NCI-H2029 (cell line): ENCODE data around the gene MACF1.
"Not testable (repeated sequence)": the region's sequence is repeated elsewhere in the genome, so short reads cannot be mapped to it uniquely, and the experiment has no call there.

Experiments
- DNase-seq: peaks from one replicate; lab custom pipeline; 2025; lab: John Stamatoyannopoulos, UW

MACF1 gene

DNA sequence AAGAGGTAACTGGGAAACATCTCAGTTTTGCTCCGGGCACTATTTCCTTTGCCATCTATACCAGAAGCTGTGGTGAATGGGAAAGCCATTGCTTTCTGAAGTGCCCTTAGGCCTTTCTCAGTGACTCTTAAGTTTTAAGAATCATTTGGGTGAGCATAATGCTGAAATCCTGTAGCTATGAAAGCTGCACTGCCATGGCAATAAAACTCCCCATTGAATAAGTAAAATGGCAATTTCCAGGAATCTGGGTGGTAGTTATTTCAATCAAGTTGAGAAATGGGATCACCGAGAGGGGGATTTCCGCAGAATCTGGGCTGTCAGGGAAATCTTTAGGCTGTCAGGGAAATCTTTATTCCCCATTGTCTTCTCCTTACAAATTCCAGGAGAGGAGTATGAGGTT is 26.8 kb upstream of the MACF1 start:
- DNase-seq, result no peak

DNA sequence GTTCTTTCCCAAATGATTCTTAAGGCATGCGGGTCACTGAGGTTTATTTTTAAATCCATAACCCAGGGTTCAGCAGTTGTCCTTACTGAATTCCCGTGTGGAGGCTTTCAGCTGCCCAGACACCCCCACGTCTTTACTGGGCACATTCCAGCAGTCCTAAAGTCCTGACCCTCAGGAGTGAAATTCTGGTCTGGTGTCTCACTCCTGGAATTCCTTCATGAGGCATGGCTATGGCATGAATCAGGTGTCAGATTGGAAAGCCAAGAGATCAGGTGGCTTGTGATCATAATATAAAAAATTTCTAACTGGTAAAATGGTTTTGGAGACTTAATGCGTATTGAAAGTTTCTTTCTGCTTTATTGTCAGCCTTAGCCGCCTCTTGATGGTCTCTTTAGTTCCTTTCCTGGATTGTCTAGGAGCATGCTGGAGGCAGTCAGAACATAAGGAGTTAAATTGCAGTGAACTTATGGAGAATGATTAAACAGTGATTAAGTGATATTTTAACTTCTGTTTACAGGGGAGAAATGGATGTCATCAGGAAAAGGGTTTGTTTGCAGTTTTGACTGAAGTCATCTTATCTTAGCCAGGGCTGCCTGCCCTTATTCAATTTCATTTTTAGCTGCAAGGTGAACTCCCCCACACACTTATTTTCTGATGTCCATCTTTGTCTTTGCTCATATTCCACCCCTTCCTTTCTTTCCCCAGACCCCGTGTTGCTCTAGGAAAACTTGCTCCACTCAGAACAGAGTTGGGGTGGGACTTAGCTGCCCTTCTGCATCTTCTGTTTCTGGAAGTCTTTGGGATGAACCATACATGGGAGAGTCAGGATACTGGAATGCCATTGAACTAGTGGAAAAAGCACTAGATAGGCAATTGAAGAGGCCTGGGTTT is 25.7 kb upstream of the MACF1 start:
- DNase-seq, result no peak

DNA sequence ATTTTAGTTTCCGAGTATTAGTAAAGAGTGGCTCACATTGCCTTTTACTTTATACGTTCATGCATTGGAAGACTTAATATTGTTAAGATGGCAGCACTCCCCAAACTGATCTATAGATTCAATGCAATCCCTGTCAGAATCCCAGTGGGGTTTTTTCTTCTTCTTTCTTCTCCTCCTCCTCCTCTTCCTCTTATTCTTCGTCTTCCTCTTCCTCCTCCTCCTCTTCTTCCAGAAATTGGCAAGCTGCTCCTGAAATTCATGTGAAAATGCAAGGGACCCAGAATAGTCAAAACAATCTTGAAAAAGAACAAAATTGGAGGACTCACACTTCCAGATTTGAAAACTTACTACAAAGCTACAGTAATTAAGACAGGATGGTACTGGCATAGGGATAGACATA is 23.2 kb upstream of the MACF1 start:
- DNase-seq, result no peak

DNA sequence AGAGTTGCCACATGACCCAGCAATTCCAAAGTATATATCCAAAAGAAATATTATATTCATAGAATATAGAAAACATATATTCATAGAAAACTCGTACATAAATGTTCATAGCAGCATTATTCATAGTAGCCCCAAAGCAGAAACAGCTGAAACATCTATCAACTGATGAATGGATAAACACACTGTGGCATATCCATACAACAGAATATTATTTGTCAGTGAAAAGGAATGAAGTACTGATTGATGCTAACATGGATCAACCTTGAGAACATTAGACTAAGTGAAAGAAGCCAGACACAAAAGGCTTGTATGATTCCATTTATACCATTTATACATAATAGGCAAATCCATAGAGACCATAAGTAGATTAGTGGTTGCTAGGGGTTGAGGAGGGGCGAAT is 21.7 kb upstream of the MACF1 start:
- DNase-seq, result no peak

DNA sequence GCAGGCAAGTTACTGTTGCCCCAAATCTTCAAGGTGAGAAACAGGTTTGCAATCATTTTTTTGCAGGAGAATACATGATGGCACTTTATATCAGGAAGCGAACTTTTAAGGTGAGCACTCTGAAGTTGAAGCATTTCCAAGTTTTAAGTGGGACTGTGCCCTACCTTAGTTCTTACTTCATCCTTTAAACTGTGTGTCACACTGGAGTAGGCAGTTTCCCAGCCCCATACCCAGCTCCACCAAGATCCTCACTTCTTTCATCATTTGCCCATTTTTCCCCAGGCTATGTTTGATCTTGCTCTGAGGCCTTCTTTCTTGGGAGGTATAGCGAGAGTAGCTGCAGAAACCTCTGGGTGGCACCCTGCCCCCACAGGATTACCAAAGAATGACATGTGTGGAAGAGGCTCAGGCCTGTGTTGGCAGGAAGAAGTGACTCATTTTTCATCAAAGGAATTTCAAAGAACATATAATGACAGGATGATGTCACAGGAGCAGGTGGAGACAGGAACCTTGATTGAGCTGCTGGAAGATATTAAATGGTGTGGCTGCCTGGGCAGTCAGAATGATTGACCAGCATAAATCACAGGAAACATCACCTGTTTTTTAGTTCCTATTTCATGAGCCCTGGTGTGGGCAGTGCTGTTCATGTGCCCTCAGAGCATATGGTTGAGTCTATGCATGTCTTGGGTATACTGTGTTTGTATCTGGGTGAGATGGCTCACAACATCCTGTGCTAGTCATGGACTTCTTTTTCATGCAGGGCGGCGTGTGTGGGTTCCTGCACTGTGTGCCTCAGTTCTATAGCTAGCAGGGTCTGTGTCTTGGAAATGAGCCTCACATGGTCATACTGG is 20.8 kb upstream of the MACF1 start:
- DNase-seq, result peak; percentile 100

DNA sequence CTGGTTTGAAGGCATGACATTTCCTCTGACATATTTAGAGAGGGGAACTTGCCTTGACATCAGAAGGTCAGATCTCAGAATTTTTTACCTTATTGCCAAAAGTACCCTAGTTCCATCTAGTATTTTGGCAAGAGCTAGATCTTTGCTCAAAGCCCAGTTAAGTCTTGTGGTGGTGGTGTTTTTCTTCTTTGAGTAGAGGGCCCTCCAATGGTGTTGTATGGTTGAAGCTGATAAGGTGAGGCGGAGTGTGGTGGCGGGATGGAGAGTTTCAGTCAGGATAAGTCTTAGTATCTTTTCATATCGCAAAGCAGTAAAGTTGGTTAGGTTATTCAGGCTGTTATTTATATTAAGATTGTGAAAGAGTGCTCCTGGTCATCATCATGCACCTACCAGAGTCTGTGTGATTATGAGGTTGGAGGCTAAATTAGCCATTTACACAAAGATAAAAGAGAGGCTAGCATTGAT is 20.1 kb upstream of the MACF1 start:
- DNase-seq, result no peak

DNA sequence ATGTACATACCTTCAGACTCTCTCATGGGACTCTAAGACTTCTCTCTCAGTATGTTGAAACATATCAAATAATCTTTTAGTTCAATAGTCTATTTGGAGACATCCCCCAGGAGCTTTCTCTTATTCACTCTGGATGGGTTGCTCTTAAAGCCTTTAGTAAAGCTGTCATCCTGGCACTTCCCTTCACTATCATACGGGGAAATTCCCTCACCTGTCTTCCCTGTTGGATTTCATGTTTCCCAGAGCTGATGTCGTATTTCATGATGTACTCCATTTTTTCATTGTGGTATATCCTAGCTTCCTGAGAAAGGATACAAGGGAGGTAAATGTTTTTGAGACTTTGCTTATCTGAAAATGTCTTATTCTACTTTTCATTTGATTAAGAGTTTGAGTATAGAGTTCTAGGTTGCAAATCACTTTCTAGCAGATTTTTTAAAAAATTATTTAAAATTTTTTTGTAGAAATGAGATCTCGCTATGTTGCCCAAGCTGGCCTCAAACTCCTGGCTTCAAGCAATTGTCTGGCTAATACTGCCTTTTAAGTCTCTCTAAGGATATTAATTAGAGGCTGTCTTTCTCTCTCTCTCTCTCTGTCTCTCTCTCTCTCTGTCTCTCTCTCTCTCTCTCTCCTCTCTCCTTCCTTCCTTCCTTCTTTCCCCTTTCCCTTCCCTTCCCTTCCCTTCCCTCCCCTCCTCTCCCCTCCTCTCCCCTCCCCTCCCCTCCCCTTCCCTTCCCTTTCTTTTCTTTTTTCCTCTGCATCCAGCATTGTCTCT is 17.0 kb upstream of the MACF1 start:
- no peak for DNase-seq

DNA sequence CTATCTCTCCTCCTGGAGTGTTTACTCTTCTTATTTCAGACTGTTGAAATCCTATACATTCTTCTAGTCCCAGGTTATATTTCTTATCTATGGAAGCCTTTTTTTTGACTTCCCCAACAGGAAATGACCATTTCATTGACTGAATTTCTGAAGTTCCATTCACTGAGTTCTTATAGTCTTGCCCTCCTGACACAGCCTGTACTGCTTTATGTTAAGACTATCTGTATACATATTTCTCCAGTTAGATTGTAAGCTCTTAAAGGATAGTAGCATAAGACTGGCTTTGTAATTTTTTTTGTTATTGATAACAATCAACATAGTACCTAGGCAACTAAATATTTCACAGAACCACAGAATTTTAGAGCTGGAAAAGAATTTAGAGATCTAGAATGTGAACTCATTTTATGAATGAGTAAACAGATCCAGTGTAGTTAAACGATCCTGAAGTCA is 14.9 kb upstream of the MACF1 start:
- DNase-seq, result peak; percentile 82

DNA sequence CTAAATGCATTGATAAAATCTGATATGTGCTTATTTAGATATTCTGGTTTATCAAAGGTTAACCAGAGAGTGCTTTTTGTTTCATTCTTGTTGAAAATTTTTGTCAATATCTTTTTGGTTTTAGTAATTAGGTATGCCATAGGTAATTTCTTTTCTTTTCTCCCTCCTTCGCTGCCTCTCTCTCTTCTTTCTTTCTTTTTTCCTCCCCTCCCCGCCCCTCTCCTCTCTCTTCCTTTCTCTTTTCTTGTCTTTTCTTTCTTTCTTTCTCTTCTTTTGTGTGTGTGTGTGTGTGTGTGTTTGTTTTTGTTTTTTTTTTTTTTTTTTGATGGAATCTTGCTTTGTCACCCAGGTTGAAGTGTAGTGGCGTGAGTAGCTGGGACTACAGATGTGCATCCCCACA is 14.4 kb upstream of the MACF1 start:
- DNase-seq, result no peak

DNA sequence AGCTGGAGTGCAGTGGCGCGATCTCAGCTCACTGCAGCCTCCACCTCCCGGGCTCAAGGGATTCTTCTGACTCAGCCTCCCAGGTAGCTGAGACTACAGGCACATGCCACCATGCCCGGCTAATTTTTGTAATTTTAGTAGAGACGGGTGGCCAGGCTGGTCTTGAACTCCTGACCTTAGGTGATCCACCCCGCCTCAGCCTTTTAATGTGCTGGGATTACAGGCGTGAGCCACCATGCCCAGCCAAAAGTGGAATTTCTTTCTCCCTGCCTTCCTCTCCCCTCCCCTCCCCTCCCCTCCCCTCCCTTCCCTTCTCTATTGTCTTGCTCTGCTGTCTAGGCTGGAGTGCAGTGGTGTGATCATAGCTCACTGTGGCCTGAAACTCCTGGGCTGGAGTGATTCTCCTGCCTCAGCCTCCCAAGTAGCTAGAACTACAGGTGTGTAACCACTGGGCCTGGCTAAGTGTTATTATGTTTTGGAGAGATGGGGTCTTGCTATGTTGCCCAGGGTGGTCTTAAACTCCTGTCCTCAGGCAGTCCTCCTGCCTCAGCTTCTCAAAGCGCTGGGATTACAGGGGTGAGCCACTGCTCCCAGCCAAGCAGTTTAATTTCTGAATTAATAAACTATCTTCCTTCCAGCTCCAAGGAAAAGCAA is 10.0 kb upstream of the MACF1 start:
- DNase-seq, result peak; percentile 64

DNA sequence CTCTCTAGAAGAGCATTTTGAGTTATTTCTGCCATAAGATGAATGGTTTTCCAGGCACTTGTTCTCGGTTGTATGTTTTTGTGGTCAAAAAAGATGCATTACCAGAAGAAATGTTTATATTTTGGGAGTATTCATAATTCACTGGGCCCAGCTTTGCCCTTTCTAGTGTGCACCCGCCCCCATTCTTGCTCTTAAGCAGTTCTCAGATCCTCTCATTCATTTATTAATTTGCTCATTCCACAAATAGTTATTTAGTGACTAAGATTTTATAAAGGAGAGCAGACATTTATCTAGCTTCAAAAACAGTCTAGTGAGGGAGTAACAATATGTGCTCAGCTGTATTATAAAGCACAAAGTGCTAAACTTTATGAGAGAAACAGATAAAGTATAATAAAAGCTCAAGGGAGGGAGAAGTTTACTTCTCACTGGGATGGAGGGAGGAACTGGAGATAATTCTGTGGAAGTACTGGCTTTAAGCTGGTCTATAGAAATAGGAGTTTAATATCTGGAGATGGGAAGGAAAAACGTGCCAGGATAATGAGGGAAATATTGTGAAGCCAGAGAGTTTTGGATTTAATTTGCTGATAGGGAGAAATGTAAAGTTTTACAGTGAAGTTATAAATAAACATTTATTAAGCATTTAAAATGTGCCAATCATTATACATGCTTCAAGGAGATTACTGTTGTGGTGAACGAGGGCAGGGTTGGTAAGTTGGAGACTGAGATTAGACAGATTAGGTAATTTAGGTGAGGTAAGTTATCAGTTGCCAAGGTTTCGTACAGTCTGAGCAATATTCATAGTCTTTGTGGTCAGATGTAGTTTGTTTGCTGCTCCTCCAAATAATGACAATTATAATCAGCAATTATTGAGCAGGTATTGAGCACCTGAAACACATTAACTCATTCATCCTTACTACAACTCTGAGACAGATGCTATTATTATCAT is 9.1 kb upstream of the MACF1 start:
- DNase-seq, result no peak

DNA sequence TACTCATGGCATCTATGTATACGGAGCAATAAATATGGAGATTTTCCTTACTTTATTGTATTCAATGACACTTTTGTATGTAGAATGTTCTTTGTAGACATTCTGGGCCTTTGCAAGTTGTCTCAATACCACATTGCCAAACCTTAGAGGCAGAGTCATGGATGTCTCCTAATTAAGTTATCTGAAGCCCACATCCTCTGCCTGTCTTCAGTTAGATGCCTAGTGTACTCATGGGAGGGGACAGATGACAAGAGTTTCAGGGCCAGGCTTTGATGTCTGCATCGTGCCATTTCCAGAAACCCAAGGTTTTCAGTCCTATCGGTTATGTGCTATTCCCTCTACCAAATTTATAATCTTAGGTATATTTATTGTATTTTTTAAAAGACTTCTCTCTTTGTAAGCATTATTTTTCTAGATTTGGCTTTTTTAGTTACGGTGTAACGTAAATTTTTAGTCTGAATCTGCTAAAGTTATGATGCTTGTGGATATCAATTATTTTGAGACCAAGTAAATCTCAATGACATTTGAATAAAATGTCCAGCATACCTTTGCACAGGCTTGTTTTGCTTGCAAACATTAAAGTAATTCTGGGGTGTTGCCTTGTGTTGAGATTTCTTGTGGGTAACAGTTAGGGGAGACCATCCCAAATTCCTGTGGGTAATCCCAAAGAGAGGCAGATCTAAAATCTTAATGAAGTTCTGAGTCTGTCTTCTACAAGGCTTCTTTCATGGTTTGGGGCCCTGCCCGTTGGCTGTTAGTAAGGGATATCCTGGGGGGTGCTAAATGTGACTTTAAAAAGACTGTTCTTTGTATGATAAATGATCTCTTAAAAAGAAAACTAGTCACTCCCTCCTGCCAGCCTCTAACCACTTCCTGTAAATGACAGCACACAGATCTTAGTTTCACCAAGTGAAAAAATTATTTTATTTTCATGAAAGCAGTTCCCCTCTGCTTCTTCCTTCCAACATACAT is 8.0 kb upstream of the MACF1 start:
- peak; percentile 69 for DNase-seq

DNA sequence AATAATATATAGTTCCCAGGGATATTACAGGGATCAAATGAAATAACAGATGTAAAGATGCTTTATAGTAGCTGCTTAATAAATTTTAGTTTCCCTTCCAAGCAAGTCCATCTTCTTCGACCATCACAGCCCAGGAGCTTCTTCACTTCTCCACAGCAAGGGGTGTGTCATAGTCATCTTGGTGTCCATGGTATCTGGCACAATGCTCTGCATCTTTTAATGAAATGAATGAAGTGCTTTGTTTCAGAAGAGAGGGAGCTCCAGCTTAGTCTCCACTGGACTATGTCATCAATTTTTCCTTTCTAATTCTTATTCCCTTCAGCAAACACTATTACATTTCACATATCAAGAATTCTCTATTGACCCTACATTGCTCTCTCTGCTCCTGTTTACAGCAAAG is 4.9 kb upstream of the MACF1 start:
- no peak for DNase-seq

DNA sequence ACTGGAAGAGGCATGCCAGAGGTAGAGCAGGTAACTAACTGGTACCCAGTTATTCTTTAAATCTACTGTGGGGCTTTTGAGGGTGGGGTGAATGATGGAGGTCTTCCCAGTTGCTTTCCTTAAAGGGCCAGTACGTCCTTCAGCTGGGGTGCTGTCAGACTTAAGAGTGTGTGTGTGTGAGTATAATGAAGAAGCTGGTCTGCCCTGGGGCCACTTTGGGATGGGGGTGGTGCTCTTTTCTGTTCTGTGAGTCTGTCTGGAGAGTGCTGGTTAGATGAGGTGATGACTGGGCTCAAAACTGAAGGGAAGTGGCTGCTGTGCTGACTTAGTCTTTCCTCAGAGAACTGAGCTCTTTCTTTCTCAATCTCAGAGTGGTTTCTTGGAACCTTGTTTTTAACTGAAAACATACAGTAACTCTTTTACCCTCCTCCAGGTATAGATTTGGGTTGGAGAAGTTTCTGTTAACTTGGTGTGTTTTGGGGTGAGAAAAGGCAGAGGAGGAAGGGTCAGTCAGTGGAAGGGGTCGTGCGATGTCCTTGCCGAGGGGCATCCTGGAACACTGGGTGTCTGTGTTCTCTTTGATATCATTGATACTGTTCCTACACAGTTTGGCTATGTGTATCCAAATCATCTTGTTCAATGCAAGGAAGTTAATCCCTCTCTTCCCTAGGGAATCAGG is 746 bp downstream of the MACF1 start:
- no peak for DNase-seq

DNA sequence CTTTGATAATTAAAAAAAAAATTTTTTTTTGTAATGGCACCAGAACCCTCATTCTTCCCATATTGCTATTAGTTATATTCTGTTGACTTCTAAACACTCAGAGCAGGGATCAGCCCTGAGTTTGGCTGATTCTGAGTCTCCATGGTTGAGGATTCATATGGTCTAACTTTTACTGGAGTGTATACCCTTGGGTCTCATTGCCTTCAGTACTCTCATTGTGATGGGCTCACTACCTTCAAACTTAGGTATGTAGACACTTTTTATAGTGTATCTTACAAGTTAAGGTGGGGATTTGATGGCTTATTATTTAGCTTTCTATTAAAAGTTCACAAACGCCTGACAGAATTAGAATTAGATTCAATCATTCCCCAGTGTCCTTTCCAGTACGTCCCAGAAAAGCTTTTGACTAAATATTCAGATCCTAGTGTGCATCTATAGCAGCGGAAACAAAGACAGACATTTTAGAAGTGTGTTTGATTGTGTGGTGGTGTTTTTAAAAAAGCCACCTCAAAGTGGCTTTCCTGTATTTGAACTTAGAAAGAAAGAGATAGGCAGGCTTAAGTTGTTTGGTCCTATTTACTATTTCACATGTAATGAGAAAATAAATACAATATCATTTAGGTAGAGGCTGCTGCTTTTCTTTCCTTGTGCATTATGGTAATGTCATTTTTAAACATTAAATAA is 1.4 kb downstream of the MACF1 start:
- no peak for DNase-seq

DNA sequence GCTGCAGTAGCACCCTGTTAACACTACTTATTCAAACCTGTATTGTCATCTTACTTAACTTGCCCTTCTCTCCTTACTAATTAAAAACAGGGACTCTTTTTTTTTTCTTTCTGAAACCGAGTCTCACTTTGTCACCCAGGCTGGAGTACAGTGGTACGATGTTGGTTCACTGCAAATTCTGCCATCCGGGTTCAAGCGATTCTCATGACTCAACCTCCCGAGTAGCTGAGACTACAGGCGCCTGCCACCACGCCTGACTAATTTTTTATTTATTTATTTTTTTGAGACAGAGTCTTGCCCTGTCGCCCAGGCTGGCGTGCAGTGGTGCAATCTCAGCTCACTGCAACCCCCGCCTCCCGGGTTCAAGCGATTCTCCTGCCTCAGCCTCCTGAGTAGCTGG is 3.9 kb downstream of the MACF1 start:
- not testable (repeated sequence) for DNase-seq

DNA sequence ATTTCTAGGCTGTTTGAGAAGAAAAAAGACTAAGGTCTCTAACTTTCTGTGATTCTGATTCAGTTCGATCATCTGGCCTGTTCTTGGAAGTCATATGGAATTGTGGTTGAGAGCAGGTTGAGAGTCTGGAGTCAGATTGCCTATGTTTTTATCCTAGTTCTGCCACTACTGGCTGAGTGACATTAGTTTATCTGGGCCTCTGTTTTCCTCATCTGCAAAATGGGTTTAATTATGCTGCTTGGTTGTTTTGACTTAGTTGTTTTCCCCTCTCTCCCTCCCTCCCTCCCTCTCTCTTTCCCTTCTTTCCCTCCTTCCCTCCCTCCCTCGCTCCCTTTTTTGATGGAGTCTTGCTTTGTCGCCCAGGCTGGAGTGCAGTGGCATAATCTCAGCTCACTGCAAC is 6.2 kb downstream of the MACF1 start:
- DNase-seq, result no peak

DNA sequence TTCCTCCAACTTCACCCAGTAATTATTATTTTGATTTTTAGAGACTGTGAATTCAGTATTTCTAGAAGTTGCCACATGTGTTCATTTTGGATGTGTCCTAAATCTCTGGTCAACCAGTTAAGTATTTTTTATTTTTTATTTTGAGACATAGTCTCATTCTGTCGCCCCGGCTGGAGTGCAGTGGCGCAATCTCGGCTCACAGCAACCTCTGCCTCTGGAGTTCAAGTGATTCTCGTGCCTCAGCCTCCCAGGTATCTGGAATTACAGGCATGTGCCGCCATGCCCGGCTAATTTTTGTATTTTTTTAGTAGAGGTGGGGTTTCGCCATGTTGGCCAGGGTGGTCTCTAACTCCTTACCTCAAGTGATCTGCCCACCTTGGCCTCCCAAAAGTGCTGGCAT is 8.0 kb downstream of the MACF1 start:
- no peak for DNase-seq
